Lower leg skin (tissue), 4 donors: ENCODE data around the gene LDB3. TPM values are rescaled to one million over a fixed set of nuclear protein-coding genes. Genes with fewer than 3 reads are reported as not detected.

Experiments
- DNase-seq, 2 donors: peaks; one replicate each; pipeline ENCODE4 v3.0.0-alpha.2; 2019; ENCODE audit warnings: low spot score in 2 of 2
- H3K4me3 ChIP-seq: fragments of 200-600 bp; sonication (generic); 2 replicates; pipeline ENCODE4 v1.5.1; 2017; ENCODE audit warnings: mild to moderate bottlenecking, low read depth; ENCODE audit not compliant: poor library complexity, severe bottlenecking
- POLR2A ChIP-seq, 2 donors: fragments of 450-650 bp; IDR thresholded peaks; one replicate each; pipeline ENCODE4 v1.6.1; 2016 to 2017; ENCODE audit warnings: antibody characterized with exemption in 2 of 2, mild to moderate bottlenecking in 1 of 2, moderate library complexity in 1 of 2
- WGBS, 2 donors: methylation state at CpG; one replicate each; pipeline ENCODE4 v1.1.5; 2018; 5-methylcytosine and 5-hydroxymethylcytosine counted together
- intact Hi-C: fragments of 100-400 bp; cut with DNase I; formaldehyde crosslinking; loops from one replicate; pipeline ENCODE4 v1.15.0; 2023; ENCODE audit warnings: low total_unique reads
- total RNA-seq, 4 donors: library from RNA; depleted of rRNA; stranded (reverse); fragments of >200 nt; gene quantifications; one replicate each; pipeline ENCODE4 v1.1.0, GENCODE V29; 2016
- TF ChIP-seq, protein P1 (sequence below), 3 donors: fragments of 450-650 bp; IDR thresholded peaks; one replicate each; pipeline ENCODE4 v1.5.1; 2016; ENCODE audit warnings: antibody characterized with exemption in 3 of 3, mild to moderate bottlenecking in 3 of 3, moderate library complexity in 2 of 3

Gene LDB3
- total RNA-seq, 4 donors from 2014 or later = 0.46 to 2.9 (median 0.83) TPM

DNA sequence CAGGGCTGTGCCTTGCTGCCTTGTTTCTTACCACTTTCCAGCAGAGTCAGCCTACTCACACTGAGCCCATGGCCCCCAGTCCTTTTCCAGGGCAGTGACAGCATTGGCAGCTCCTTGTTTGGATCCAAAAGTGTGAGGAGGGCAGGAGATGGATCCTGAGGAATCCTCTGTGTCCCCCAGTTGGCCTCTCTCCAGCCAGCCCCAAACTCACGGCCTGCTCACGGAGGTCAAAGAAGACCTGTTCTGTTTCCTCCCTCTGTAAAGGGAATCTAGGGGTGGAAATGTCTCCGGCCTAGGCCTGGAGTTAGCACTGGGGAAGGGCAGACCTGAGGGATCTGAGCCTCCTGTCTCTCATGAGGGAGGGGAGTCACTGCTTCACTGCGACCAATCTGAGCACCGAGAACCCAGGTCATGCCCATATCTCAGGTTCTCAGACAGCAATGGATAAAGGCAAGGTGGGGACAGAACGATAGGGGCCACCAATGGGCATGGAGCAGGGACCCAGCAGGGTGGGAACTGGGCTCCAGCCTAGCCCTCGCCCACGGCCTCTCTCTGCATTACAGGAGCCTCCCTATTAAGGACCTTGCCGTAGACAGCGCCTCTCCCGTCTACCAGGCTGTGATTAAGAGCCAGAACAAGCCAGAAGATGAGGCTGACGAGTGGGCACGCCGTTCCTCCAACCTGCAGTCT is 23.2 kb downstream of the LDB3 start:
- TF ChIP-seq, protein P1, sequence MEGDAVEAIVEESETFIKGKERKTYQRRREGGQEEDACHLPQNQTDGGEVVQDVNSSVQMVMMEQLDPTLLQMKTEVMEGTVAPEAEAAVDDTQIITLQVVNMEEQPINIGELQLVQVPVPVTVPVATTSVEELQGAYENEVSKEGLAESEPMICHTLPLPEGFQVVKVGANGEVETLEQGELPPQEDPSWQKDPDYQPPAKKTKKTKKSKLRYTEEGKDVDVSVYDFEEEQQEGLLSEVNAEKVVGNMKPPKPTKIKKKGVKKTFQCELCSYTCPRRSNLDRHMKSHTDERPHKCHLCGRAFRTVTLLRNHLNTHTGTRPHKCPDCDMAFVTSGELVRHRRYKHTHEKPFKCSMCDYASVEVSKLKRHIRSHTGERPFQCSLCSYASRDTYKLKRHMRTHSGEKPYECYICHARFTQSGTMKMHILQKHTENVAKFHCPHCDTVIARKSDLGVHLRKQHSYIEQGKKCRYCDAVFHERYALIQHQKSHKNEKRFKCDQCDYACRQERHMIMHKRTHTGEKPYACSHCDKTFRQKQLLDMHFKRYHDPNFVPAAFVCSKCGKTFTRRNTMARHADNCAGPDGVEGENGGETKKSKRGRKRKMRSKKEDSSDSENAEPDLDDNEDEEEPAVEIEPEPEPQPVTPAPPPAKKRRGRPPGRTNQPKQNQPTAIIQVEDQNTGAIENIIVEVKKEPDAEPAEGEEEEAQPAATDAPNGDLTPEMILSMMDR (IDR thresholded peaks at IDR 0.05) = no peak
- TF ChIP-seq POLR2A (IDR thresholded peaks at IDR 0.05) = no peak
- no peak overlapping the region for H3K4me3 ChIP-seq
- 92 to 94% methylated on average over 13 to 14 of the region's 14 CpGs for WGBS, 2 donors
- intact Hi-C loops = loop anchor here (10.0 kb wide), 1 partner anchor 203 kb away; no protein-coding TSS in a partner anchor
- DNase-seq = no peak

DNA sequence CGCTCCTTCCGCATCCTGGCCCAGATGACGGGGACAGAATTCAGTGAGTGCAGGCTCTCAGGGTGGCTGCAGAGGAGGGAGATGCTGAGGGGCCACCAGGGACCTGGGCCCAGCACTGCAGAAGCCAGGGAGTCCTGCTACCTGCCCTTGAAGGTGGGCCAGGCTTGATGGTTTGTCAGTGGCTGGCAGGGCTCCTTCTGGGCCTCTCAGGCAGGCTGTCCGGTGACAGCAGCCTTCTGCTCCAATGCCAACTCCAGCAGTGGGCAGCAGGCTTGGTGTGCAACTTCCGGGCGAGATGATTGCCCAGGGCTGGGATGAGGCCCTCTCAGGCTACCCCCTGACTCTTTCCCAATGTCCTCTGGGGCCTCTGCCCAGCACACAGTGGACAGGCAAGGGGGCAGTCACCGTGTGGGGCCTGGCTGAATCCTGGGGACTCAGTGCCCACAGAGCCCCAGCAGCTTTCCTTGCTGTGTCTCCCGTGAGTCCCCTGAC is 23.8 kb downstream of the LDB3 start:
- no peak for TF ChIP-seq POLR2A (IDR thresholded peaks at IDR 0.05)
- TF ChIP-seq, protein P1 (IDR thresholded peaks at IDR 0.05) = no peak
- DNase-seq = no peak
- intact Hi-C loops = loop anchor here (10.0 kb wide), 1 partner anchor 203 kb away; no protein-coding TSS in a partner anchor
- WGBS, 2 donors = 94 to 95% methylated on average over 8 of the region's 8 CpGs
- no peak overlapping the region for H3K4me3 ChIP-seq

DNA sequence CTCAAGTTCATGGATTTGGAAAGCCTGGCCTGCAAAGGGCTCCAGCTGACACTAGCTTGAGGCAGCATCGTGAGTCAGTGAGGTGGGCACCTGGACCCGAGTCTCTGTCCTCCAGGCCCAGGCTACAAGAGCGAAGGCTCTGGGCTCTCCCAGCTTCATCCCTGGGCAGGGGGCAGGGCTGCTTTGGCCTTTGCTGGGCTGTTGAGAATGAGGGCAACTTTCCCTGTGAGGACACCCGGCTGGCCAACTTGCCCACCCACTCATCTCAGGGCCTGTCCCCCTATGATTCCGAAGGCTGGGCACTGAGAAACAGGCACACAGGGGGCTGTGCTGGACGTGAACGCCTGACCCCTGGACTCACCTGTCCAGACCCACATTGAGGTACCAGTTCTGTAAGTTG is 24.4 kb downstream of the LDB3 start:
- 86 to 91% methylated on average over 3 to 5 of the region's 7 CpGs for WGBS, 2 donors
- intact Hi-C loops = loop anchor here (10.0 kb wide), 1 partner anchor 202 kb away; no protein-coding TSS in a partner anchor

DNA sequence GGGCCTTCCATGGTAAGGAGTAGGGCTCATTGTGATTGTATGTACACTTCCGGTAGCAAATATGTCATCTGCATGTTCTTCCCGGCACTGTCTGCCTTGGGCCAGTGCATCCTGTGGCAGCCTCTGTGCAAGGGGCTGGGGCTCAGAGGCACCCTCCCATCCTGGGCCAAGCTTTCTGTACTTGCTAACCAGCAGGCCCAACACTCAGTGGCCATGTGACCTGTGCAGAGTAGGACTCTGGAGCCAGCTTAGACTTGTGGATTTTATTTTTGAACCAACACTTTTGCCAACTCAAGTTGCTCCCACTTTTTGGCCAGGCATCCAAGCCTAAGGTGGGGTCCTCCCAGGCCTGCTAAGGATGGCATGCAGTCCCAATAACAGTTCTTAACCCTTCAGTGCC is 25.0 kb downstream of the LDB3 start:
- no peak for DNase-seq
- 20 to 26% methylated on average over 2 of the region's 2 CpGs for WGBS, 2 donors
- intact Hi-C loops = loop anchor here (10.0 kb wide), 1 partner anchor 202 kb away; no protein-coding TSS in a partner anchor
- H3K4me3 ChIP-seq = no peak overlapping the region
- TF ChIP-seq, protein P1 (IDR thresholded peaks at IDR 0.05) = no peak
- TF ChIP-seq POLR2A (IDR thresholded peaks at IDR 0.05) = no peak

More for the DNA sequence above, 24.4 kb downstream of the LDB3 start:
- no peak for TF ChIP-seq POLR2A (IDR thresholded peaks at IDR 0.05)
- TF ChIP-seq, protein P1 (IDR thresholded peaks at IDR 0.05) = no peak
- H3K4me3 ChIP-seq = no peak overlapping the region
- no peak for DNase-seq

DNA sequence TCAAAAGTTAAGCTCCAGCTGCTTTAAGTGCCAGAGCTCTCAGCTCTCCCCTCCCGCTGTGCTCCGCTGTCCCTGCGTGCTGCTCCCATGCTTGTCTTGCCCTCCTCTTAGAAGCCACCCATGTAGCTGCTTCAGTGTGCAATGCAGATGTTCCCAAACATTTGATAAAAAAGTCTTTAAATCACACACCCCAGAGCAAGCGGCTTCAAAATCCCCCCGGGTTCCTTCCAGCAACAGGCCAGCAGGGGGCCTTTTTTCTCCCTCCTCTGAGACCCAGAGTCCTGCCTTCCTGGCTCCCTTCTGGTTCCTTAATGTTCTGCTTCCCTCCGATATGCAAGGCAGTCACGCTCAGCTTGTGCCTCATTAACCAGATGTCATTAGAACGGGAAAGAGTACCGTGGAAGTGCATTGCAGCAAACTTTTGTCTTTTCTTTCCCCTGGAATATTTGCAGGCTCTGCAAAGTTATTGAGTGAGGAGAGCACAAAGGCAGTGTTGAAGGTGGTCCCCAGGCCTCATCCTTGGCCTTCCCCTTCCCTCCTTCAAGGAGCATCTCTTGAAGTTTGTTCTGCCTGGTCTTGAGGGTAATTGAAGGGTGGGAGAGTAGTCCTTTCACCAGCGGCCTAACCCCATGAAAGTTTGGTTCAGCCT is 25.5 kb downstream of the LDB3 start:
- DNase-seq = peak; percentile 54 to 91
- TF ChIP-seq, protein P1 (IDR thresholded peaks at IDR 0.05) = no peak
- no peak for TF ChIP-seq POLR2A (IDR thresholded peaks at IDR 0.05)
- no peak overlapping the region for H3K4me3 ChIP-seq
- 13 to 18% methylated on average over 10 of the region's 10 CpGs for WGBS, 2 donors
- intact Hi-C loops = loop anchor here (10.0 kb wide), 1 partner anchor 201 kb away; no protein-coding TSS in a partner anchor
